GM12878 (cell line): ENCODE data around the gene IL10RA. TPM values are rescaled to one million over a fixed set of nuclear protein-coding genes. Genes with fewer than 3 reads are reported as not detected.

ENCODE experiments used
- CBFB ChIP-seq: IDR thresholded peaks from 2 replicates; pipeline ENCODE4 v1.6.1; 2016; ENCODE audit warnings: antibody characterized with exemption, low read depth
- JUNB ChIP-seq: IDR thresholded peaks from 2 replicates; pipeline ENCODE4 v1.6.1; 2016; ENCODE audit warnings: antibody characterized with exemption, mild to moderate bottlenecking
- NFIC ChIP-seq: IDR thresholded peaks from 2 replicates; pipeline ENCODE4 v1.6.1; 2012; ENCODE audit warnings: low read depth, mild to moderate bottlenecking, inconsistent platforms, low read length, moderate library complexity
- PAX5 ChIP-seq: IDR thresholded peaks from 2 replicates; pipeline ENCODE4 v1.6.1; 2011; ENCODE audit warnings: low read depth, low read length, borderline replicate concordance
- RUNX3 ChIP-seq: IDR thresholded peaks from 2 replicates; pipeline ENCODE4 v1.6.1; 2012; ENCODE audit warnings: low read length, inconsistent platforms
- SPI1 ChIP-seq: IDR thresholded peaks from 2 replicates; pipeline ENCODE4 v1.6.1; 2011; ENCODE audit warnings: low read depth, mild to moderate bottlenecking, low read length, moderate library complexity, borderline replicate concordance; ENCODE audit not compliant: insufficient read depth
- polyA plus RNA-seq, 11 experiments: library from polyadenylated mRNA; depleted of rRNA in 4 of 11; unstranded in 6 of 11; stranded (reverse) in 5 of 11; fragments of >200 nt; fragmentation: Nextera tagmentation in 4 of 11; fragmentation: Illumina TruSeq in 1 of 11; extraction: Ambion mirVana in 4 of 11; extraction: Trizol in 1 of 11; gene quantifications; 1 replicate in 1 of 11; 2 replicates in 10 of 11; pipeline versions ENCODE4 v1.2.1 to v1.2.3, GENCODE V29; 2011 to 2016; ENCODE audit warnings: inconsistent platforms in 2 of 11, missing spikeins in 2 of 11, low read depth in 1 of 11
- total RNA-seq, 4 experiments: library from RNA; depleted of rRNA in 3 of 4; stranded (reverse); fragments of >200 nt in 3 of 4; fragmentation: Illumina TruSeq in 1 of 4; extraction: Trizol in 1 of 4; gene quantifications; 2 replicates each; pipeline versions ENCODE4 v1.2.1 to v1.2.3, GENCODE V29; 2013 to 2021
- TF ChIP-seq, protein P1 (sequence below): fragments of 450-650 bp; IDR thresholded peaks from 2 replicates; pipeline ENCODE4 v1.6.1; 2017; ENCODE audit warnings: antibody characterized with exemption, mild to moderate bottlenecking, moderate library complexity
- TF ChIP-seq, protein P2 (sequence below): fragments of 450-650 bp; IDR thresholded peaks from 2 replicates; pipeline ENCODE4 v1.6.1; 2016; ENCODE audit warnings: mild to moderate bottlenecking

Gene IL10RA
- total and polyA plus RNA-seq, 10 of the 15 experiments (the other 5 are each of a cell fraction or from before 2014, with no cell fraction given), result 0.77 to 45.9 (median 9.6) TPM

DNA sequence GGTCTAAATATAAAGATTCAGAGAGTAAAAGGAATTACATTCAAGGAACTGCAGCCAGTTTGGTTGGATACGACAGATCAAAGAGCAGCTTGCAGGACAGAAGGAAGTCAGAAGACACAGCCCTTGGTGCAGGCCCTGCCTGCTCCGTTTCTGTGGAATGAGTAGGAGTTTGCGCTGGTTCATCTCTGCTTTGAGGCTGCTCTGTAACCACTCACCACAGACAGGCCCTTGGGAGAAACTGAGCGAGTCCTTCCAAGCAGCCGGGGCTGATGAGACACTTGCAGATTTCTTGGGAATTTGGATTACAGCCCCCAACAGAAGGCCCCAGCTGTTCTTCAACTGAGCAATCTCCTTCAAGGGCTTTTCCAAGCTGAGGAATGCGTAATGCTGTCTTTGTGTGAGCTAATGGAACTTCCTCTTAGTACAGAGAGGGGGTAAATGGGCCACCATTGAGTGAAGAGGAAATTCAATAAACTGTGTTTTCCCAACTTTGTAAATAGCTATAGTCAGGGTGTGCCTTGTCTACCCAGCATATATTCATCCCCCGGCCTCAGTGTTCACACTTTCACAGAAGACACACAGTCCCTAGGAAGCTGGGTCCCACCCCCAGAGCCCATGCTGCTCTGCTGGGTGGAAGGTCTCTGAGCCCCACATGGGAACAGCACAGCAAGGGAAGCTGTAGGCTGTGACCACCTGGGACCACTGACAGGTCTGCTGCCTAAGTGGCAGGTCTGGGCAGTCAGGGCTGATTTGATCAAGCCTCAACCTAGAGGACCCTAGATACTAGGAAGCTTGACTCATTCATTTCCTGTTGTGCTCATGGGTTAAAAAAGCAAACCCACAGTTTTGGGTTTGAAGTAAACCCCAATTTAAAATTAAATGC is 16.6 kb downstream of the IL10RA start (continued):
- TF ChIP-seq, protein P1, sequence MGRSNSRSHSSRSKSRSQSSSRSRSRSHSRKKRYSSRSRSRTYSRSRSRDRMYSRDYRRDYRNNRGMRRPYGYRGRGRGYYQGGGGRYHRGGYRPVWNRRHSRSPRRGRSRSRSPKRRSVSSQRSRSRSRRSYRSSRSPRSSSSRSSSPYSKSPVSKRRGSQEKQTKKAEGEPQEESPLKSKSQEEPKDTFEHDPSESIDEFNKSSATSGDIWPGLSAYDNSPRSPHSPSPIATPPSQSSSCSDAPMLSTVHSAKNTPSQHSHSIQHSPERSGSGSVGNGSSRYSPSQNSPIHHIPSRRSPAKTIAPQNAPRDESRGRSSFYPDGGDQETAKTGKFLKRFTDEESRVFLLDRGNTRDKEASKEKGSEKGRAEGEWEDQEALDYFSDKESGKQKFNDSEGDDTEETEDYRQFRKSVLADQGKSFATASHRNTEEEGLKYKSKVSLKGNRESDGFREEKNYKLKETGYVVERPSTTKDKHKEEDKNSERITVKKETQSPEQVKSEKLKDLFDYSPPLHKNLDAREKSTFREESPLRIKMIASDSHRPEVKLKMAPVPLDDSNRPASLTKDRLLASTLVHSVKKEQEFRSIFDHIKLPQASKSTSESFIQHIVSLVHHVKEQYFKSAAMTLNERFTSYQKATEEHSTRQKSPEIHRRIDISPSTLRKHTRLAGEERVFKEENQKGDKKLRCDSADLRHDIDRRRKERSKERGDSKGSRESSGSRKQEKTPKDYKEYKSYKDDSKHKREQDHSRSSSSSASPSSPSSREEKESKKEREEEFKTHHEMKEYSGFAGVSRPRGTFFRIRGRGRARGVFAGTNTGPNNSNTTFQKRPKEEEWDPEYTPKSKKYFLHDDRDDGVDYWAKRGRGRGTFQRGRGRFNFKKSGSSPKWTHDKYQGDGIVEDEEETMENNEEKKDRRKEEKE, result no peak
- TF ChIP-seq PAX5, result 0 out of 2 replicates have a peak, but pooled peaks have one; percentile 23
- TF ChIP-seq RUNX3, result peak; percentile 69
- TF ChIP-seq JUNB, result 0 out of 2 replicates have a peak, but pooled peaks have one; percentile 7
- 0 out of 2 replicates have a peak, but pooled peaks have one; percentile 1 for TF ChIP-seq SPI1
- peak; percentile 23; the same call in 1 of the 2 replicates for TF ChIP-seq NFIC
- TF ChIP-seq, protein P2, sequence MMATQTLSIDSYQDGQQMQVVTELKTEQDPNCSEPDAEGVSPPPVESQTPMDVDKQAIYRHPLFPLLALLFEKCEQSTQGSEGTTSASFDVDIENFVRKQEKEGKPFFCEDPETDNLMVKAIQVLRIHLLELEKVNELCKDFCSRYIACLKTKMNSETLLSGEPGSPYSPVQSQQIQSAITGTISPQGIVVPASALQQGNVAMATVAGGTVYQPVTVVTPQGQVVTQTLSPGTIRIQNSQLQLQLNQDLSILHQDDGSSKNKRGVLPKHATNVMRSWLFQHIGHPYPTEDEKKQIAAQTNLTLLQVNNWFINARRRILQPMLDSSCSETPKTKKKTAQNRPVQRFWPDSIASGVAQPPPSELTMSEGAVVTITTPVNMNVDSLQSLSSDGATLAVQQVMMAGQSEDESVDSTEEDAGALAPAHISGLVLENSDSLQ, result peak; percentile 48
- TF ChIP-seq CBFB, result 0 out of 2 replicates have a peak, but pooled peaks have one; percentile 21
